Tibial nerve (tissue), 4 donors: Measurements from ENCODE around the gene GLYATL1B.

ENCODE experiments used
- EP300 ChIP-seq, 2 donors: sonication (generic); formaldehyde crosslinking; IDR thresholded peaks; one replicate each; pipeline ENCODE4 v1.6.1; 2017; ENCODE audit warnings: antibody characterized with exemption in 2 of 2, mild to moderate bottlenecking in 1 of 2
- POLR2A ChIP-seq, 2 donors: fragments of 450-650 bp; IDR thresholded peaks; one replicate each; pipeline ENCODE4 v1.6.1; 2017; ENCODE audit warnings: antibody characterized with exemption in 2 of 2, mild to moderate bottlenecking in 2 of 2, moderate library complexity in 2 of 2
- TF ChIP-seq, protein P1 (sequence below), 5 experiments: fragments of 200-600 bp in 3 of 5; fragments of 450-650 bp in 2 of 5; sonication (generic) in 3 of 5; IDR thresholded peaks; one replicate each; pipeline ENCODE4 v1.5.1; 2016 to 2019; ENCODE audit warnings: antibody characterized with exemption in 5 of 5, mild to moderate bottlenecking in 3 of 5, moderate library complexity in 2 of 5

DNA sequence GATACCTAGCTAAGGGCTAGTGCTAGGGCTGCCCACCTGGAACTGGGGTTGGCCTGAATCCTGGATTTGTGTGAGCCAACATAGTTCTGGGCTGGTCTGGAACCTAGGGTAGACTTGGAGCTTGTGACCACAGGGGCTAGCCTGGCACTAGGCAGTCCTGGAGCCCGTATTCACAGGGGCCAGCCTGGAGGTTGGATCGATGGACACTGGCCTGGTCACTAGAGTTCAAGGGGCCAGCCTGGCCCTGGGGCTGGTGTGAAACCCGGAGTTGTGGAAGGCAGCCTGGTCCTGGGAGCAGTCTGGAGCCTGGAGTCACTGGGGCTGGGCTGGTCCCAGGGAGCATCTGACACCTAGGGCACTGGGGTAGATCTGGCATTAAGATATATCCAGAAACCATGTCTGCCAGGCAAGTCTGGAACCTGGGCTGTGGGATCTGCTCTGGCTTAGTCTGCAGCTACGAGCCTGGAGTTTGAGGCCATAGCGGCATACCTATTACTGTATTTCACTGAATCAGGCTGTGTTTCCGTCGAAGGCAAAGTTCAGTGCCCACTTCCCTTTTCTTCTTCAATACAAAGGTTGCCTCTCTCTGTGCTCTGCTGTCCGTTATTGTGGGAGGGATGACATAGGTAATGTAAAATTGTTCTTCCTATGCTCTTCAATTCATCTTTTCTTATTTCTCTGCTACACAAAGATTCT, 9.1 kb upstream of the GLYATL1B start:
- TF ChIP-seq, protein P1, sequence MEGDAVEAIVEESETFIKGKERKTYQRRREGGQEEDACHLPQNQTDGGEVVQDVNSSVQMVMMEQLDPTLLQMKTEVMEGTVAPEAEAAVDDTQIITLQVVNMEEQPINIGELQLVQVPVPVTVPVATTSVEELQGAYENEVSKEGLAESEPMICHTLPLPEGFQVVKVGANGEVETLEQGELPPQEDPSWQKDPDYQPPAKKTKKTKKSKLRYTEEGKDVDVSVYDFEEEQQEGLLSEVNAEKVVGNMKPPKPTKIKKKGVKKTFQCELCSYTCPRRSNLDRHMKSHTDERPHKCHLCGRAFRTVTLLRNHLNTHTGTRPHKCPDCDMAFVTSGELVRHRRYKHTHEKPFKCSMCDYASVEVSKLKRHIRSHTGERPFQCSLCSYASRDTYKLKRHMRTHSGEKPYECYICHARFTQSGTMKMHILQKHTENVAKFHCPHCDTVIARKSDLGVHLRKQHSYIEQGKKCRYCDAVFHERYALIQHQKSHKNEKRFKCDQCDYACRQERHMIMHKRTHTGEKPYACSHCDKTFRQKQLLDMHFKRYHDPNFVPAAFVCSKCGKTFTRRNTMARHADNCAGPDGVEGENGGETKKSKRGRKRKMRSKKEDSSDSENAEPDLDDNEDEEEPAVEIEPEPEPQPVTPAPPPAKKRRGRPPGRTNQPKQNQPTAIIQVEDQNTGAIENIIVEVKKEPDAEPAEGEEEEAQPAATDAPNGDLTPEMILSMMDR (IDR thresholded peaks at IDR 0.05) = no peak
- no peak for TF ChIP-seq EP300 (IDR thresholded peaks at IDR 0.05)
- TF ChIP-seq POLR2A (IDR thresholded peaks at IDR 0.05) = no peak
